HG02759 (cell line): ENCODE results near the gene CDX2.

Source experiments
- ATAC-seq: cut with Tn5 transposase; IDR thresholded peaks from one replicate; pipeline ENCODE4 v1.9.1; 2021; ENCODE audit warnings: mild to moderate bottlenecking, moderate library complexity; ENCODE audit not compliant: unreplicated experiment

Gene CDX2

GRCh38 chr13:27979001-27979643, 10.0 kb upstream of the CDX2 start:
- no peak for ATAC-seq

GRCh38 chr13:27978301-27978968, 9.3 kb upstream of the CDX2 start:
- no peak for ATAC-seq

- no peak for ATAC-seq
Observed at GRCh38 chr13:27977476-27978300, 8.6 kb upstream of the CDX2 start.

GRCh38 chr13:27976362-27977091, 7.4 kb upstream of the CDX2 start:
- no peak for ATAC-seq

GRCh38 chr13:27975564-27976361, 6.6 kb upstream of the CDX2 start:
- ATAC-seq = no peak

GRCh38 chr13:27973961-27974662, 5.0 kb upstream of the CDX2 start:
- no peak for ATAC-seq

GRCh38 chr13:27973291-27973690, 4.2 kb upstream of the CDX2 start:
- ATAC-seq = no peak

- no peak for ATAC-seq
Observed at GRCh38 chr13:27972478-27972820, 3.3 kb upstream of the CDX2 start.

- no peak for ATAC-seq
Observed at GRCh38 chr13:27971776-27972477, 2.8 kb upstream of the CDX2 start.

- no peak for ATAC-seq
Observed at GRCh38 chr13:27971236-27971645, 2.1 kb upstream of the CDX2 start.

GRCh38 chr13:27970382-27971235, 1.5 kb upstream of the CDX2 start:
- no peak for ATAC-seq

GRCh38 chr13:27969866-27970229, 733 bp upstream of the CDX2 start:
- no peak for ATAC-seq

GRCh38 chr13:27968316-27969081, 616 bp downstream of the CDX2 start:
- ATAC-seq = no peak

- no peak for ATAC-seq
Observed at GRCh38 chr13:27967736-27968315, 1.3 kb downstream of the CDX2 start.

GRCh38 chr13:27967203-27967735, 1.8 kb downstream of the CDX2 start:
- ATAC-seq = no peak

- ATAC-seq = no peak
Observed at GRCh38 chr13:27966641-27967202, 2.4 kb downstream of the CDX2 start.
